Caco-2 (cell line): ENCODE results near the gene SLC44A1. TPM values are rescaled to one million over a fixed set of nuclear protein-coding genes. Genes with fewer than 3 reads are reported as not detected.

Source experiments
- BruUV-seq: library from RNA; stranded (reverse); fragments of 400-500 nt; replicated peaks from 2 replicates; lab custom pipeline; 2021; lab: Mats Ljungman, UMichigan
- CTCF ChIA-PET: fragments of 300-600 bp; sonication (Branson Sonifier 250); formaldehyde crosslinking; loops from one replicate; lab custom pipeline; 2022; ENCODE audit warnings: antibody characterized with exemption; lab: Charles Lee
- POLR2A ChIA-PET: fragments of 300-600 bp; sonication (Branson Sonifier 250); formaldehyde crosslinking; loops from one replicate; lab custom pipeline; 2022; ENCODE audit warnings: antibody characterized with exemption; lab: Charles Lee
- DNase-seq, 2 experiments: peaks; one replicate each; pipeline versions ENCODE4 v3.0.0 to v3.0.0-alpha.2; 2020 to 2022
- H3K27me3 ChIP-seq: replicated peaks from 2 replicates; pipeline ENCODE4 v1.6.0; 2011; ENCODE audit warnings: low read length; ENCODE audit not compliant: control insufficient read depth, insufficient read depth
- H3K36me3 ChIP-seq: 2 replicates; pipeline ENCODE4 v1.5.1; 2011; ENCODE audit warnings: low read length; ENCODE audit not compliant: control insufficient read depth, insufficient read depth
- H3K4me1 ChIP-seq: fragments of 250-450 bp; sonication (Bioruptor Pico); 2 replicates; pipeline ENCODE4 v1.5.1; 2020; ENCODE audit warnings: mild to moderate bottlenecking
- H3K4me3 ChIP-seq: 2 replicates; pipeline ENCODE4 v1.5.1; 2011; ENCODE audit warnings: low read depth, mild to moderate bottlenecking, control low read depth, low read length
- H3K9me3 ChIP-seq: fragments of 250-450 bp; sonication (Bioruptor Pico); 2 replicates; pipeline ENCODE4 v1.5.1; 2020; ENCODE audit warnings: mild to moderate bottlenecking, moderate library complexity
- H3K27ac Mint-ChIP-seq: one replicate; pipeline ENCODE4 v1.8.0; 2022; ENCODE audit warnings: mixed read lengths; ENCODE audit not compliant: unreplicated experiment
- H3K27me3 Mint-ChIP-seq: one replicate; pipeline ENCODE4 v1.8.0; 2022; ENCODE audit warnings: mixed read lengths; ENCODE audit not compliant: insufficient read depth, unreplicated experiment
- H3K36me3 Mint-ChIP-seq: one replicate; pipeline ENCODE4 v1.8.0; 2022; ENCODE audit warnings: mild to moderate bottlenecking, mixed read lengths; ENCODE audit not compliant: insufficient read depth, unreplicated experiment
- H3K4me1 Mint-ChIP-seq: one replicate; pipeline ENCODE4 v1.8.0; 2022; ENCODE audit warnings: low read depth, mixed read lengths; ENCODE audit not compliant: unreplicated experiment
- H3K4me3 Mint-ChIP-seq: one replicate; pipeline ENCODE4 v1.8.0; 2022; ENCODE audit warnings: mild to moderate bottlenecking, moderate library complexity, mixed read lengths; ENCODE audit not compliant: unreplicated experiment
- H3K9me3 Mint-ChIP-seq: one replicate; pipeline ENCODE4 v1.8.0; 2022; ENCODE audit warnings: mixed read lengths; ENCODE audit not compliant: unreplicated experiment
- CTCF ChIP-seq, 2 experiments: fragments of 200-600 bp in 1 of 2; IDR thresholded peaks; 1 replicate in 1 of 2; 2 replicates in 1 of 2; pipeline versions ENCODE4 v1.5.1 to v1.8.0; 2011 to 2022; ENCODE audit warnings: antibody characterized with exemption in 1 of 2, control low read depth in 1 of 2, inconsistent platforms in 1 of 2, low read depth in 1 of 2, low read length in 1 of 2, mild to moderate bottlenecking in 1 of 2, moderate library complexity in 1 of 2; ENCODE audit not compliant: insufficient read depth in 1 of 2, severe bottlenecking in 1 of 2, unreplicated experiment in 1 of 2
- intact Hi-C: fragments of 100-400 bp; cut with micrococcal nuclease; formaldehyde crosslinking; loops from one replicate; pipeline ENCODE4 v1.10.0; 2022; ENCODE audit not compliant: unreplicated experiment
- total RNA-seq: library from RNA; stranded (reverse); gene quantifications from 2 replicates; pipeline ENCODE4 v1.2.3, GENCODE V29; 2022

The SLC44A1 gene
- total RNA-seq, 1 experiment from 2014 or later, result 45.8 TPM

GRCh38 chr9:105248691-105249090 lies 4.2 kb downstream of the SLC44A1 start:
- Mint-ChIP-seq H3K4me1 (peaks cover 23% of the 10 kb centered on the region), H3K27me3 (no peaks in the 10 kb centered on the region), H3K9me3 (no peaks in the 10 kb centered on the region), H3K27ac (no peak overlapping the region), H3K4me3 (no peak overlapping the region), H3K36me3 (peaks cover 15% of the 10 kb centered on the region)
- Histone ChIP-seq H3K27me3 (no peaks in the 10 kb centered on the region), H3K4me1 (peaks cover 18% of the 10 kb centered on the region), H3K36me3 (no peaks in the 10 kb centered on the region), H3K9me3 (no peaks in the 10 kb centered on the region), H3K4me3 (no peak overlapping the region)
- DNase-seq, result no peak
- ChIA-PET POLR2A (no interaction called here), CTCF (no interaction called here)
- intact Hi-C loops, result loop anchor here (5.0 to 10.0 kb wide), 3 partner anchors 49 to 384 kb away; no protein-coding TSS in a partner anchor
- TF ChIP-seq CTCF (IDR thresholded peaks at IDR 0.05; ENCODE audit: insufficient read depth in 1 of 2, low read depth in 1 of 2, low read length in 1 of 2, severe bottlenecking in 1 of 2, unreplicated experiment in 1 of 2), result no peak
- no TSS peak for BruUV-seq

DNA sequence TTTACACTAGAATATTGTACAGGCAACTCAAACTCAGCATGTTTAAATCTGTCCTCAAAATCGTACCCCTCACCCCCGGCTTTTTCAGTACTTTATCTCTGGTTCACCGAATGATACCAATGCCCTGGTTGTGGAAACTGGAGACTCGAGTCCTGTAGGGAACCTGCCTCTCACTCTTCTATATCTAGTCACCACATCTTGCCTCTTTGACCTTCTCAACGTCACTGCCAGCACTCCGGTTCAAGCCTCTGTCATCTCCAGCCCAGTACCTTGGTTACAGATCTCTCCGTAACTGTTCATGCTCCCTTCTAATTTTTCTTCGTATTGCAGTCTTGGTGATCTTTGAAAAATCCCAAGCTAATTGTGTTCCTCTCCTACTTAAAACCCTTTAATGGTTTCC lies 6.7 kb downstream of the SLC44A1 start:
- H3K27me3 ChIP-seq, result no peaks in the 10 kb centered on the region
- intact Hi-C loops, result no loop called here
- H3K4me3 ChIP-seq, result no peak overlapping the region
- no peak overlapping the region for H3K4me3 Mint-ChIP-seq
- H3K4me1 ChIP-seq, result peaks cover 15% of the 10 kb centered on the region; the same call in 1 of the 2 replicates
- peaks cover 19% of the 10 kb centered on the region for H3K4me1 Mint-ChIP-seq
- H3K36me3 Mint-ChIP-seq, result peaks cover 1% of the 10 kb centered on the region
- POLR2A ChIA-PET, result no interaction called here
- DNase-seq, result no peak
- H3K9me3 ChIP-seq, result no peaks in the 10 kb centered on the region
- no peak for TF ChIP-seq CTCF (IDR thresholded peaks at IDR 0.05; ENCODE audit: insufficient read depth in 1 of 2, low read depth in 1 of 2, low read length in 1 of 2, severe bottlenecking in 1 of 2, unreplicated experiment in 1 of 2)
- CTCF ChIA-PET, result no interaction called here
- H3K27ac Mint-ChIP-seq, result peak overlapping the region; percentile 4
- BruUV-seq, result no TSS peak
- H3K27me3 Mint-ChIP-seq, result no peaks in the 10 kb centered on the region
- no peaks in the 10 kb centered on the region for H3K36me3 ChIP-seq
- H3K9me3 Mint-ChIP-seq, result no peaks in the 10 kb centered on the region

GRCh38 chr9:105251733-105252404 lies 7.4 kb downstream of the SLC44A1 start:
- Mint-ChIP-seq H3K27ac (peak overlapping the region; percentile 4), H3K9me3 (no peaks in the 10 kb centered on the region), H3K36me3 (no peaks in the 10 kb centered on the region), H3K4me1 (peaks cover 13% of the 10 kb centered on the region), H3K4me3 (no peak overlapping the region), H3K27me3 (no peaks in the 10 kb centered on the region)
- ChIA-PET POLR2A (interaction anchor here (0.7 kb wide), 1 partner anchor 157 kb away, joined by 3 read pairs; no protein-coding TSS in a partner anchor), CTCF (no interaction called here)
- peaks cover 11% of the 10 kb centered on the region; the same call in 1 of the 2 replicates for H3K4me1 ChIP-seq
- no peak overlapping the region for H3K4me3 ChIP-seq
- BruUV-seq, result no TSS peak
- no peak for TF ChIP-seq CTCF (IDR thresholded peaks at IDR 0.05; ENCODE audit: insufficient read depth in 1 of 2, low read depth in 1 of 2, low read length in 1 of 2, severe bottlenecking in 1 of 2, unreplicated experiment in 1 of 2)
- no peaks in the 10 kb centered on the region for H3K36me3 ChIP-seq
- no peaks in the 10 kb centered on the region for H3K27me3 ChIP-seq
- no peaks in the 10 kb centered on the region for H3K9me3 ChIP-seq
- intact Hi-C loops, result loop anchor here (1.0 to 2.0 kb wide), 2 partner anchors 67 to 161 kb away; no protein-coding TSS in a partner anchor
- DNase-seq, result peak in 1 of 2 experiments; percentile 16
